Central memory CD4-positive, alpha-beta T cell (primary cell): ENCODE measurements around the gene ACVR1.
A peak's percentile ranks its signal among the peaks of the same experiment; 100 is the strongest.
"Not testable (repeated sequence)": the region's sequence is repeated elsewhere in the genome, so short reads cannot be mapped to it uniquely, and the experiment has no call there.

Experiments
- DNase-seq: peaks from one replicate; pipeline ENCODE4 v3.0.0; 2022

ACVR1 gene

DNA sequence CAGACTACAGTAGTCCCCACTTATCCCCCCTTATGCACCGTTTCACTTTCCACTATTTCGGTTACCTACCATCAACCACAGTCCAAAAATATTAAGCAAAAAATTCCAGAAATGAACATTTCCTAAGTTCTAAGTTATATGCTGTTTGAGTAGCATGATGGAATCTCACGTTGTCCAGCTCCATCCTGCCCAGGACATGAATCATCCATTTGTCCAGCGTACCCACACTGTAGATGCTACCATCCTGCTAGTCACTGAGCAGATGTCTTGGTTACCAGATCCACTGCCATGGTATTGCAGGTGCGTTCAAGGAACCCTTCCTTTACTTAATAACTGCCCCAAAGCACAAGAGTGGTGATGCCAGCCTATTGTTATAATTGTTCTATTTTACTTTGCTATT is 87.9 kb downstream of the ACVR1 start:
- DNase-seq = no peak

DNA sequence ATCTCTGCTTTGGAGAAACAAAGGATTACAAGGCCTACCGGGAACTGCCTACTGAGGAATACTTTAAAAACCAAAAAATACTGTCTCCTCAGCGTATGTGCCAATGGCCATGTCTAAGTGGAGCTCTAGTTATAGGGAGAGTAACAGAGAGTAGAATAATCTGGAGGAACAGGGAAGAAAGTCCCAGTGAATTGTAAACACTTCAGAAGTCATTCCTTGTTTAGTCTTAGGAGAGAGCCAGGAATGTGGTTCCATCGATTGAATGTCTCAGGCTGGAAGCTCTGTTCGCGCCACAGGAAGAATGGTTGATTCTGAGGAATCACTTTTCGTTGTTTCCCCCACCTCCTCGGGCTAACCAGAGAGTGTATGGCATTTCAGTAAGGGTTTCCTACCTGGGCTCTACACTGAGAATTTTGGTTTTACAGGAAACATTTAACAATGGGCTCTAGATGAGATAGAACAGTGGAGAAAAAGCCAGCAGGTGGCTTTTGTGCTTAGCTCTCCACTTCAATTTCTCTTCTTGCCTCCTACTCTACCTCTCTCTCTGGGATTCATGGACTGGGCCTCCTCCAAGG is 88.7 kb downstream of the ACVR1 start:
- no peak for DNase-seq

DNA sequence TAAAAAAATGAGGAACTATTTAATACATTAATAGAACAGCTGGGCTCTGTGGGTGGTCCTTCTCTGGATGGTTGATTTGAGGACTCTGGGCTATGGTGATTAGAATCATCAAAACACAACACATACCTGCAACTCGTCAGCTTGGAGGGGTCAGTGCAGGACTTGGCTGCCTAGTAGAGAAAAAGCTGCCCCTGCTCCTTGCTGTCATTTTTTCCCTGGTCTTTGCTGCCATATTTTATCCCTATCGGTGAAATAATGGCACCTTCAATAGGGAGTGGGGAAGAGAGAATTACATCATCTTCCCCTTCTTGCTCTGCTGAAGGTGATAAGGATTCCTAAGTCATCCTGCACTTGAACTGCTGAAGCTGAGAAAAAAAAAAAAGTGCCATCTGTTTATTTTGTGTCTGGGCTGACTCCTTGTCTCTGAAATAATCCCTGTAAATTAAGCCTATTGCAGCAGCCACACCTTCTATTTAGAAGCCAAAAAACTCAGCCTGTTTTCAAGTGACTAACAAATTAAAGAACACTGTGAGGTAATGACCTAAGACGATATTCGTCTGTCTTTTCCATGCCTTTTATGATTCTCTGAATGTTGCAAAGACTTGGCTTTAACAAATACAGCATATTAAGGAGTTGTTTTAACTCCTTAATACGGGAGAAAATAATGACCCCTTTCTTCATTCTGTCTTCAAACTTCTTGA is 89.3 kb downstream of the ACVR1 start:
- DNase-seq = no peak

DNA sequence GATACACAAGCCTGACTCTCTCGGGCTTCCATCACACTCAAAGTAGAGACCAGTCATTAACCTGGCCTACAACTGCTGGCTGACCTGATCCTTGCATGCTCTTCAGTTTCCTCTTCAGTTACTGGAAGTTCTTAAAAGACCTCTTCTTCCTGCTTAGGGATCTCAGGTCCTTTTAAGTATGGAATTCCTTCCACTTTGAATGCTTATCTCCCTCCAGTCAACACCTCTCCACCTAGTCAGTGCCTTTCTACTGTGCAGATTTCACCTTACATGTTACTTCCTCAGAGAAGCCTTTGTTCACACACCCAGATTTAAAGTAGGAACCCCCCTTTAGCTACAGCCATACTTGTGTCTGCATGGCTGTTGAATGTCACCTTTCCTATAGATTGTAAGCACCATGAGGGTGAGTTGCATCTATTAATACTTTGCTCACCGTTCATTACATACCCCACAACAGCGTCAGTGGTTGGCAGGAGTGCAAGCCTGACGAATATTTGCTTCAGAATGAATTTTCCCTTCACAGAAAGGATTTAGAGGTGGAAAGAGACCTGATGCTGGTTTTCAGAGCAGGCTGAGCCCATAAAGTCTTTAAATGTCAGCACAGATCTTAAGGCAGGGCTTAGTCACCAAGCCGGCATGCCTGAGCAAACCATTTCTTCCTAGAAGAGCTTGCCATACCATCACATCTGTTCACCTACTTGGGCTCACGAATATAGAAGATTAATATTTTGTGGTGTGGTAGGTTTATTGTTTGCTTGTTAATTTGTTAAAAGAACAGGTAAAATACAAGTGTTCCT is 90.1 kb downstream of the ACVR1 start:
- DNase-seq = no peak

DNA sequence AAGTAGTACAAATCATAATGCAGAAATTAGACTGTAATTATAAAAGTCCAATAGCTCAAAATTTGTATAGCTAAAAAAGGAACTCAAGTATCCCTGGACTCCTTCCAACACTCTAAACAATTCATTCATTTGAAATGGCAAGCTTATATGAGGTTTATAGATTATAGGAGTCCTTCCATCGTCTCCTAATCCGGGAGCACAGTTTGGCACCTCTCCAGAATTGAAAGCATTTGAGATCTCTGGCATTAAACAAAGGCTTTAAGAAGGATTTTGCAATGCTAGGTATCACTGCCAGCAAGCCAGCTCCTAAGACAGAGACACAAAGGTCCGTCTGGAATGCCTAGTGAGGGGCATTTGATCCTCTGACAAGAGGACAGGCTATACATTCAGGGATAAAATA is 90.9 kb downstream of the ACVR1 start:
- no peak for DNase-seq

DNA sequence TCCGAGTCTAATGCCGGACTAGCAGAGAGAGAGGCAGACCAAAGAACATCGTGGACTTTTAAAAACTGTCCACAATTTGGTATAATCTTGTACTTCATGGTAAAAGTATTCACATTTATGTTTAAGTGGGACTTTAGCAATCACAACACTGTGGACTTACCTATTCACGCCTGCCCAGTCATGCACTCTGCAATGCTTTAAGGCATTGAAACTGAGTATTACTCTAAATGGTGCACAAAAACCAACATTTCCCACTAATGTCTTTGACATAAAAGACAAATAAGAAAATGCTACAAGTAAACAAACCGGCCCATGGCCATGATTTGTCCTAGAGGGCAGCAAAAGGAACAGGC is 91.3 kb downstream of the ACVR1 start:
- DNase-seq = no peak

DNA sequence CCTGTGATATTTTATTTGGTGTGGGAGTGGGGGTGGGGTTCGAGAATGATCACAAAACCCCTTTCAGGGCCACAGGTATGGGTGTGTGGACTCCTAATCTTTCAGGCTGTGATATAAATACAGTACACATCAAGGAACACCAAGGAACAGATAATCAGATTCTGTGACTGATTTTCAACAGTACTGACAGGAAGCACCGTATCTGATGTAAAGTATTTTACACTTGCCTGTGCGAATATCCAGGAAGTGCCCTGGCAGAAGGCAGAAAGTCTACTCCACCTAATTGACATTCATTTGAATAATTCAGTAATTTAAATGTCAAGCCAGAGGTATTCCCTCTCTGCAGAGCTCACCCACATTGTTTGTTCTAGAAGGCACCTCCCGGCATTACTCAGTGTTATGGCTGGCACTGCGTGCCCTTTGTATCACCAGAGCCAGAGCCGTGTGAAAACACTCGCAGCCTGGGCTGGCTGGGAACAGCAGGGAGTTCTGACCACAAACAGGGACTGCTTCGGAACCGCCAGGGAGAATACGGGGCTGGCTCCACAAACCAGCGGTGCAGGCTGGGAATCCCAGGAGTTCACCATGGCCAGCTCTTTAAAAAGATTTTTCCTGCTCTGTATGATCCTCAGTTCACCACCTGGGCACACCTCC is 91.8 kb downstream of the ACVR1 start:
- no peak for DNase-seq

DNA sequence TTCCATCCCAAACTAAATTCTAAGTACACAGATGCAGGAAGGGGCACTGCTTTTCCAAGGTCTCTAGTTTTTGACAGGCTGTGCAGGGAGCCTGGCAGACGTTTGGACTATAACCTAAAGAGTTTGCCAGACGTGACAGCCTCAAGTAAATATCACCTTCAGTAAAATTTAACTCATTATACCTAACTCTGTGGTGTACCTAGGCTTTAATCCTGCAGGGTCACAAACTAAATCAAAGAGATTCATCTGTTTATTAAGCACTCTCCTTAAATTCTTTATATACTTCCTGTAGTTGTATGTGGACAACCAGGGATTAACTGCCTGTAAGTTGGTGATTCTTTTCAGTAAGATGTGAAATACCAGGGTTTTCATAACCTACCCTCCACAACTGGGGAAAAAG is 92.9 kb downstream of the ACVR1 start:
- DNase-seq = no peak

DNA sequence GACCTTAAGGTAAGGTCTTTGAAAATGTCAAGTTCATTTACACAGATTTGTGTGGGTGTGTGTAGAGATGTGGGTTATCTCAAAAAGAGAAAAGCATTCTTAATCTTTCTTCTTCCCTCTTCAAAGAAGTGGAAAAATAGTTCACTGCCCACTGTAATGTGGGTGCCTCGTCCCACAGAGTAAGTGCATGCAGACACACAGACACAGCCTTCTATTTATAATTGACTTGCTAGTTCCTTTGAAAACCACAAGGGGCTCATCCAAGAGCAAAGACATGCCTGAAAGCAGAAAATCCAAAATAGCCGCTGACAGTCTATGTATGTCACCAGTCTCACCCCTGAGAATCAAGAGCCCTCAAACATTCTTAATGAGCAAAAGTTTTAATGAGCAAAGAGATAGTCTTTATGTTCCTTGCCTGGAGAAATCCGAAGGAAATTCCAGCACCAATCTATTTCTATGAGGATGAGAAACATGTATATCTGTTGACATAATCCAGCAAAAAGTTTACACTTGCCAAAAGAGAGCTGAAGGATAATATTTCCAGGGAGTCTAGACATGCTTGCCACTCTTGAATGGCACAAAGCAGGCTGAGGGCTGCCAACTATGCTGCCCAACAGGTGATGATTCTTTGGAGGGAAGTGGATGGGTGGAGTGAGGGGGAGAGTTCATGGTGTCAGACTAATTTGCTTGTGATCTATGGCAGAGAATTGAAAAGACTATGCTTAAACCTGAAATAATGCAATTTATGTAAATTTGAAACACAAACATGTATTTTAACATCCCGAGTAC is 93.9 kb downstream of the ACVR1 start:
- no peak for DNase-seq

DNA sequence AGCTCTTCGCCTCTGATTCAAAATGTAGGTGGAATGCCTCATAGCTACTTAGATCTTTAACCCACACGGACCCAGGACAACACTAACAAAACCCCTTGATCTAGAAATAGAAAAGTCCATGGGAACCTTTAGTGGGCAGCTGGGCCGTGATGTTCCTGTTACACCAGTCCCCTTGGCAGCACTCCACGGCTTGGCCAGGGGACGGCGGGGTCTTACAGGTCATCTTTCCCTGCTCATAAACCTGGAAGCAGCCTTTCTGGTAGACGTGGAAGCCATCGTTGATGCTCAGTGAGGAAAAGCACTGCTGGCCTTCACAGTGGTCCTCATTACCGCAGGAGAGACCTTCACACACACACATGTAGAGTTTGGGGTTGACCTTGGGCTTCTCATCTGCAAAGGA is 95.9 kb downstream of the ACVR1 start:
- DNase-seq = no peak

DNA sequence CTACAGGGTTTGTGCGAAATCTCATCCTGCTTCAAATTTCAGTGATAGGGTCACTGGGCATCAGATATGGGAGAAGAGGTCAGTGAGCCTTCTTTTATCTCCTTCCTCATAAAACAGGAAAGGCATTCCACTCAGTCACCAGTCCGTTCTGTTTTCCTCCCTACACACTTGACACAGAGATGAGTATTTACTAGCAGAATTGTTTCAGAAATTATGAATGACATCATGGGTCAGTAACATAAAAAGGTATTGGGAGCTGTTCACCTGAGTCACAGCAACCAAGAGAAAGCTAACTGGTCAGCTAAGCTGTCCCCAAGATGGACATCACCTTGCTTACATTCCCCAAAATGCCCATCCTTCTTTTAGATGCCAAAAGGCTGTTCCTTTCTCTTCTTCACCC is 96.3 kb downstream of the ACVR1 start:
- no peak for DNase-seq

DNA sequence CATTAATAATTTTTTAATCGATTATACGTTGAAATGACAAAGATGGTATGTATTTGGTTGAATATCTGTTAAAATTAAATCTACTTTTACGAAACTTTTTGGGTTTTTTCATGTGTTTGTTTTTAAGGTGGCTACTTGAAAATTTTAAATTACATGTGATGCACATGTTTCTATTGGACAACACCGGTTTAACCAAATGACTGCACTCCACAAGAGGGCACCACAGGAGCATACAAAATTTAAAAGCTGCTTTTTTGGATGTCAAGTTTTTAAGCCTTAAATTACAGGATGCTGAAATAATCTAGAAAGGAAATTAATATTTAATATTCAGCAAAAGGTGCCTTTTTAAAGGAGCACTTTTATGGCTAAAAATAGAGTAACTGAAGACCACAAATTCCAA is 98.7 kb downstream of the ACVR1 start:
- DNase-seq = peak; percentile 12

DNA sequence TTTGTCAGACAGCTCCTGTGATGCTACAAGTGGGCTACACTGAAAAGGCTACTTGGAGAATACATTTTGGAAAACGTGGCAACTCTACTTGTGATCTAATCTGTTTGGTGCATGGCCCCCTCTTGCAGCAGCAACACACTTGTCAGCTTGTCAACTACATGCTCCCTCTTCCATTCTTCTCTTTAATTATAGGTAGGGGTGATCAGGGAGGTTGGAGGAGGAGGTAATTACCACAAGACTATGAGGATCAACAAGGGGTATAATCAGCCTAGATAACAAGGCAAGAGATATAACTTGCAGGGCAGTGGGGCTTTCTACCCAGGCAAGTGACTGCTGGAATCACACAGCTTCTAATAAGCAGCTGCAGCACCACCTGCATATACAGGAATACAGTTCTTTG is 104.9 kb downstream of the ACVR1 start:
- no peak for DNase-seq

DNA sequence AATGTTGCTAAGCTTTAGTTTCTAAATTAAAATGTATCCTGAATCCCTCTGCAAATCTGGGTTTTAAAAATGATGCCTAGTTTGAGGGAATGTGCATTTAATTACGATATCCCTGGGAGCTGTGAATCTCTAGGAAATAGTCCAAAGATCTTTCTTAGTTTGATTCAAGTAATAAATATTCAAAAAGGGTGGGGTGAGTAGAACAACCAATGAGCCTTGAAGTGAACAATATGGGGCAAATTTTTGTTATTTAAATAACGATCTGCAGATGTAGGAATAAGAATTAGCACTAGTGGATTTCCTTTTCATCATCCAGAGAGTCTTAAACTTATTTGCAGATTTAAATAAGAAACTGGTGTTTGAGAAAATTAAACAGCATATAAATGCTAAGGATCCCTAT is 106.3 kb downstream of the ACVR1 start:
- DNase-seq = no peak

DNA sequence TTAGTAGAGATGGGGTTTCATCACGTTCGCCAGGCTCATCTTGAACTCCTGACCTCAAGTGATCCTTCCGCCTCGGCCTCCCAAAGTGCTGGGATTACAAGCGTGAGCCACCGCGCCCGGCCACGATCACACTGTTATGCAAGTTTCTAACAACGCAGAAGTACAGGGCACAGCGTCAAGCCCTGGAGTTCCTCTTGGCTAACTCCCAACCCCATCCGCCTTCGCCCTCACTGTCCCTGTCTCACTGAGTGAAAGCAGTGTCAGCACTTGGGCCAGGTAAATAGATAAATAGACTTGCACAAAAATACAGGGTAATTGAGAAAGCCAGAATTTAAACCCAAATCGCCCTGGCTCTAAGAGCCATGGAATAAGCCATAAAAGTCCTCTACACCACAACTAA is 111.7 kb downstream of the ACVR1 start:
- DNase-seq = no peak

DNA sequence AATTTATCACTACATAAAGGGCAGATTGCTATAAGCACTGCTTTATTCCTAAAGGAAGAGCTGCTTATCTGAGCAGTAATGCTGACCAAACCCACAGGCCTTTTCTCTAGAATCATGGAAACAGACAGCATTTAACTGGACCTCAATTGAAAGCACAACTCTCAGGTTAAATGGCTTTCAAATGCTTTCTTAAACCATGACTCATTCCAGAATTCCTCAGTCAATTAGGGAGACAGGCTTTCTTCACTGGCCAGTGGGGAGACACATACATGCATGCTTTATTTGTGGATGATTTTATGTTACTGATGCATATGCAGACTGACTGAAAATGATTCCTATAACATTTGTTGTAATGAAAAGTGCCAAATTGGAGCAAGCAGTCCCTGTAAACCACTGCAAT is 114.6 kb downstream of the ACVR1 start:
- no peak for DNase-seq

DNA sequence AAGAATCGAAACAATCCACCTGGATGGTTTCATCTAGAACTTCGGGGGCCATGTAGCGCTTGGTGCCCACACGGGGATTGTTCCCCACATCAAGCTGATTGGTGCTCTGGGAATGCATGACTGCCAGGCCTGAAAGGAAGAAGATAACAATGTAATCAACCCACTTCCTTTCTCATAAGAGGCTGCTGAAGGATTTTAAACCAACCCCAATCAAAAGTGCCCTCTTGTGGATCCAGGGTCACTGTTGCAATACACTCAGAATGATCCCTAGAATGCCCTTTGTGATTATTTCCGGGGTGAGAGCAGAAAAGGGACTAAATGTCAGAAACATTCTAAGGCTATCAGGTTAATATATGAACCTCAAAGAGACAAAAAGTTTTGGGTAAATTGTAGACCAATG is 115.2 kb downstream of the ACVR1 start:
- DNase-seq = no peak

DNA sequence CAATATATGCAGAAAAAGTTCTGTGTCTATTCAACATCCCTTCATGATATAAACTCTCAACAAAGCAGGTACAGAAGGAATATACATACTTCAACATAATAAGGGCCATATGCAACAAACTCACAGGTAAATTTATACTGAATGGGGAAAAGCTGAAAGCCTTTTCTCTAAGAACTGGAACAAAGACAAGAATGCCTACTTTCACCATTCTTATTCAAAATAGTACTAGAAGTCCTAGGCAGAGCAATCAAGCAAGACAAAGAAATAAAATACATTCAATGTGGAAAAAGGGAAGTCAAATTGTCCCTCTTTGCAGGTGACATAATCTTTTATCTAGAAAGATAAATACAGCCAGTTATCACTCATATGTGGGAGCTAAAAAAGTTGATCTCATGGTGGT is 116.3 kb downstream of the ACVR1 start:
- DNase-seq = no peak

DNA sequence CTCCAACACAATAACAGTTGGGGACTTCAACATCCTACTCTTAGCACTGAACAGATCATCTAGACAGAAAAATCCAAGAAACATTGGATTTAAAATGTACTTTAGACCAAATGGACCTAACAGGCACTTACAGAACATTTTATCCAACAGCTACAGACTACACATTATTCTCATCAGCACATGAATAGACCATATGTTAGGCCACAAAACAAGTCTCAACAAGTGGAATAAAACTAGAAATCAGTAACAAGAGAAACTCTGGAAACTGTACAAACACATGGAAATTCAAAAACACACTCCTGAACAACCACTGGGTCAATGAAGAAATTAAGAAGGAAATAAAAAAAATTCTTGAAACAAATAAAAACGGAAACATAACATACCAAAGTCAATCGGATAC is 117.5 kb downstream of the ACVR1 start:
- no peak for DNase-seq

DNA sequence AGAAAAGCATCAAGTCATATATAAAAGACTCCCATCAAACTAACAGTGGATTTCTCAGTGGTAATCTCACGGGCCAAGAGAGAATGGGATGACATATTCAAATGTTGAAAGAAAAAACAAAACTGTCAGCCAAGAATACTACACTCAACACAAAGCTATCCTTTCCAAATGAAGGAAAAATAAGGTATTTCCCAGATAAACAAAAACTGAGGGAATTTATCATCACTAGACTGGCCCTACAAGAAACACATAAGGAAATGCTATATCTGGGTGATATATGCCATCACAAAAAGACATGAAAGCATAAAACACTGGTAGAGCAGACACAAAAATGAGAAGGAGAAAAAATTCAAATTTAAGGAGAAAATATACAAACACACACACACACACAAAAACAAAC is 118.6 kb downstream of the ACVR1 start:
- no peak for DNase-seq

DNA sequence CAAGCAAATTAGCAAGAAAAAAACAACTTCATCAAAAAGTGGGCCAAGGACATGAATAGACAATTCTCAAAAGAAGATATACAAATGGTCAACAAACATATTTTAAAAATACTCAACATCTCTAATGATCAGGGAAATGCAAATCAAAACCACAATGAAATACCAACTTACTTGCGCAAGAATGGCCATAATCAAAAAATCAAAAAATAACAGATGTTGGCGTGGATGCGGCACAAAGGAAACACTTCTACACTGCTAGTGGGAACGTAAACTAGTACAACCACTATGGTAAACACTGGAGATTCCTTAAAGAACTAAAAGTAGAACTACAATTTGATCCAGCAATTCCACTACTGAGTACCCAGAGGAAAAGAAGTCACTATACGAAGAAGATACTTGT is 119.7 kb downstream of the ACVR1 start:
- DNase-seq = not testable (repeated sequence)

DNA sequence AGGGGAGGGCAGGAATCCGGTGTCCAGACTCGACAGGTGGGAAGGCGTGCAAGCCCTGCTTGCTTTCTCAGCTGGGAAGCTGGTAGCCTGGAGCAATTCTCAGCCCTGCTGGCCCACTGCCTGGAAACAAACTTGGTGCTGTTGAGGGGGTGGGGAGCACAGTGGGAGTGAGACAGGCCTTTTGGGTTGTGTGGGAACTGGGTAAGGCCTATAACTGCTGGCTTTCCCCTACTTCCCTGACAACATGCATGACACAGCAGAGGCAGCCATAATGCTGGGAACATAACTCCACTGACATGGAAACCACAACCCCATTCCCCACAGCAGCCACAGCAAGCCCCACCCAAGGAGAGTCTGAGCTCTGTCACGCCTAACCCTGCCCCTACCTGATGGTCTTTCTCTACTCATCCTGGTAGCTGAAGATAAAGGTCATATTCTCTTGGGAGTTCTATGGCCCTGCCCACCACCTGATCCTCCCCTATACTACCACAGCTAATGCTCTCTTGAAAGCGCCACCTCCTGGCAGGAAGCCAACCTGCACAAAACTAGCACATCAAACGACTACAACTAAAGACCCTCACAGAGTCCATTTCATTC is 124.6 kb downstream of the ACVR1 start:
- no peak for DNase-seq

DNA sequence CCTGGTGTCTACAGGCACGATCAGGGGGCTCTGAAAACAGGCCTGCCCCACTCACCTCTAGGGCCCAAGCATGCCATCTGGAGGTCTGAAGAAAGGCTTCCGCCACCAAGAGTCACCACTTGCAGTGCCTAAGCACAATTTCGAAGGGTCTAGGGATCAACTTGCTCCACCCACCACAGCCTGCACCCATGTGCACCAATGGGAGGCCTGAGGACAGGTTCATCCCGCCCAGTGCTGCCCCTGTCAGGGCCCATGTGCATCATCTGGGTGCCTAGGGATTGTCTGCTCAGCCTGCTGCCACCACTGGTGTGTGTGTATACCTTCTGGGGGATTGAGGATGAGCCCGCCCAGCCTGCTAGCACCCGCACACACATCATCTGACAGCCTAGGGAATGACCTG is 126.4 kb downstream of the ACVR1 start:
- DNase-seq = no peak
